Fibroblast of lung (primary cell): ENCODE measurements around the gene SMIM38.
"Not testable (repeated sequence)": the region's sequence is repeated elsewhere in the genome, so short reads cannot be mapped to it uniquely, and the experiment has no call there.

Experiments
- EZH2 ChIP-seq: IDR thresholded peaks from 2 replicates; pipeline ENCODE4 v1.5.1; 2012; ENCODE audit warnings: low read length, control low read depth, mild to moderate bottlenecking; ENCODE audit errors: missing control alignments
- TF ChIP-seq, protein P1 (sequence below), 2 donors: IDR thresholded peaks in 1 of 2; conservative IDR thresholded peaks in 1 of 2; 1 replicate in 1 of 2; 2 replicates in 1 of 2; pipeline ENCODE4 v1.5.1; 2011 to 2012; ENCODE audit warnings: low read length in 2 of 2, control low read depth in 1 of 2, inconsistent platforms in 1 of 2, low read depth in 1 of 2, mild to moderate bottlenecking in 1 of 2

DNA sequence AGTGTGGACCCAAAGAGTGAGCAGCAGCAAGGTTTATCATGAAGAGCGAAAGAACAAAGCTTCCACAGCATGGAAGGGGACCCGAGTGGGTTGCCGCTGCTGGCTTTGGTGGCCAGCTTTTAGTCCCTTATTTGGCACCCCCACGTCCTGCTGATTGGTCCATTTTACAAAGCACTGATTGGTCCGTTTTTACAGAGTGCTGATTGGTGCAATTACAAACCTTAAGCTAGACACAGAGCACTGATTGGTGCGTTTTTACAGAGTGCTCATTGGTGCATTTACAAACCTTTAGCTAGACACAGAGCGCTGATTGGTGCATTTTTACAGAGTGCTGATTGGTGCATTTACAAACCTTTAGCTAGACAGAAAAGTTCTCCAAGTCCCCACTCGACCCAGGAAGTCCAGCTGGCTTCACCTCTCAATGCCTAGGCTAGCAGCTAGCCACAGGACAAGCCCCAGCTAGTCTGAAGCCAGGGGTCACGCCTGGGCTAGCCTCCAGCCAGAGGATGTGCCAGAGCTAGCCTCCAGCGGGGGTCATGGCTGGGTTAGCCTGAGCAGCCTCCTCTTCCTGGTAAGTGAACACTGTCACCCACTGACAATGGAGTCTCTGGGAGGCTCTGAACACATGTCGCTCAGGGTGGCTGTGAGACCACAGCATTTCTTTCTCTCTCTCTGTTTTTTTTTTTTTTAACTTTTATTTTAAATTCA is 6.2 kb upstream of the SMIM38 start:
- TF ChIP-seq, protein P1, sequence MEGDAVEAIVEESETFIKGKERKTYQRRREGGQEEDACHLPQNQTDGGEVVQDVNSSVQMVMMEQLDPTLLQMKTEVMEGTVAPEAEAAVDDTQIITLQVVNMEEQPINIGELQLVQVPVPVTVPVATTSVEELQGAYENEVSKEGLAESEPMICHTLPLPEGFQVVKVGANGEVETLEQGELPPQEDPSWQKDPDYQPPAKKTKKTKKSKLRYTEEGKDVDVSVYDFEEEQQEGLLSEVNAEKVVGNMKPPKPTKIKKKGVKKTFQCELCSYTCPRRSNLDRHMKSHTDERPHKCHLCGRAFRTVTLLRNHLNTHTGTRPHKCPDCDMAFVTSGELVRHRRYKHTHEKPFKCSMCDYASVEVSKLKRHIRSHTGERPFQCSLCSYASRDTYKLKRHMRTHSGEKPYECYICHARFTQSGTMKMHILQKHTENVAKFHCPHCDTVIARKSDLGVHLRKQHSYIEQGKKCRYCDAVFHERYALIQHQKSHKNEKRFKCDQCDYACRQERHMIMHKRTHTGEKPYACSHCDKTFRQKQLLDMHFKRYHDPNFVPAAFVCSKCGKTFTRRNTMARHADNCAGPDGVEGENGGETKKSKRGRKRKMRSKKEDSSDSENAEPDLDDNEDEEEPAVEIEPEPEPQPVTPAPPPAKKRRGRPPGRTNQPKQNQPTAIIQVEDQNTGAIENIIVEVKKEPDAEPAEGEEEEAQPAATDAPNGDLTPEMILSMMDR (conservative IDR thresholded peaks at IDR 0.05 in 1 of 2, IDR thresholded peaks at IDR 0.05 in 1 of 2; ENCODE audit: low read depth in 1 of 2, low read length in 2 of 2), result not testable (repeated sequence)
- TF ChIP-seq EZH2, result not testable (repeated sequence)
